Activated CD4-positive, alpha-beta T cell treated with anti-CD3 and anti-CD28 coated beads, Interleukin-2, amount 50 U/mL, for 4 hours (primary cell): ENCODE measurements around the gene ABCA3.

ENCODE experiments used
- DNase-seq, 2 experiments: peaks; one replicate each; pipeline ENCODE4 v3.0.0-alpha.2; 2020

ABCA3 gene

GRCh38 chr16:2308089-2308962 lies 32.2 kb downstream of the ABCA3 start:
- DNase-seq: no peak

DNA sequence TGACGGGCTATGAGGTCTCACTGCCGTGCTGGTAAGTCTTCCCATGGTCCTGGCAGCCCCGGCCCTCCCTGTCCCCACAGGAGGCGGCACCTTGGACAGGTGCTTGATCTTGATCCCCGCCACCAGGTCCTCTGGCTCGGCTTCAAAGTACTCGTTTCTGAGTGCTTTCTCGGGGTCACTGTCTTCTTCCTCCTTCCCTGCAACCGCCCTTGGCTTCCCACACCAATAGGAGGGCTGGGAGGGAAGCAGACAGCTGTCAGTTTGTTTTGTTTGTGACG lies 40.7 kb downstream of the ABCA3 start:
- no peak for DNase-seq

- DNase-seq: no peak
These were observed 41.2 kb downstream of the ABCA3 start for GRCh38 chr16:2299121-2299914.

GRCh38 chr16:2298621-2299020 lies 41.9 kb downstream of the ABCA3 start:
- DNase-seq: no peak

DNA sequence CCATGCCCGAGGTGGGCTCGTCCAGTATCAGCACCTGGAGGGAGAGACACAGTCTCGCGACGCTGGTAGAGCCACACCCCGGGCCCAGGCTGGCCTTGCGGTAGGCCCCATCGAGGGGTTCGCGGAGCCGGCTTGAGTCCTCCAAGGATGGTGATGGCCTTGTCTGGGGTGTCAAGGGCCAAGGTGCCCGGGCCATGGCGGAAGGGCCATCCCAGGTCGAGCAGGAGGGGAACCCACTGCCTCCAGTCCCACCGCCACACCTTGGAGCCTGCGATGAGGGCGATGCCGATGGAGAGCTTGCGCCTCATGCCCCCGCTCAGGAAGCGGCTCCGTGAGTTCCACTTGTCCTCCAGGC lies 43.0 kb downstream of the ABCA3 start:
- DNase-seq: no peak

- DNase-seq: no peak
These were observed 43.6 kb downstream of the ABCA3 start for GRCh38 chr16:2296661-2297505.

DNA sequence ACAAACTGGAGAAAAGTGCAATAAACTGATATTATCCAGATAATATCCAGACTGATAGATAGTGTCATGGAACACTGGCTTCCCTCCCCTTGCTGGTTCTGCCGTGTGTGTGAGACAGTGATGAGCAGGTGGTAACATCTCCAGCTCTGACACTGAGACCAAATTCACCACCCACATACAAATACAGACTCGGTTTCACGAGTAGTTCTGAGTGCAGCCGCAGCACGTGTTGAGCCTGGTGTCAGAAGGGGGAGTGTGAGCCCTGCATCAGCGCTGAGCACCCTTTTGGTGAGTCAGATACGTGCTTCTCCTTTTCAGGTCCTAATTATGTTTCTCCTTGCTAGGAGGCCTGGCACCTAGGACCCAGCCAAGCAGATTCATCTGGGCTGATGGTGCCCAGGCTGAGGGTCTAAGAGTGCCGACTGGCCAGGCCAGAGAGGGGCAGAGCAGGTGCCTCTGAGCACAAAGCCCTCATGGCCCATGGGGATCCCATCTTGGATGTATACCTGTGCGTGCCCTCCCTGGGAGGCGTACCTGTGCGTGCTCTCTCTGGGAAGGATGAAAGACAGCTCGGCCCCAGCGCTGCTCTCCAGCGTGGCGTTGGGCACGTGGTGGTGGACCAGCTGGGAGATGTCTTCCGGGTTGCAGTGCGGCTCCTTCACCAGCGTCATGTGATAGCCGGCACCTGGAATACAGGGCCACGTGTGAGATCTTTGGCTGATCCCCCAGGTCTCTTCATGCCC lies 45.3 kb downstream of the ABCA3 start:
- DNase-seq: no peak

DNA sequence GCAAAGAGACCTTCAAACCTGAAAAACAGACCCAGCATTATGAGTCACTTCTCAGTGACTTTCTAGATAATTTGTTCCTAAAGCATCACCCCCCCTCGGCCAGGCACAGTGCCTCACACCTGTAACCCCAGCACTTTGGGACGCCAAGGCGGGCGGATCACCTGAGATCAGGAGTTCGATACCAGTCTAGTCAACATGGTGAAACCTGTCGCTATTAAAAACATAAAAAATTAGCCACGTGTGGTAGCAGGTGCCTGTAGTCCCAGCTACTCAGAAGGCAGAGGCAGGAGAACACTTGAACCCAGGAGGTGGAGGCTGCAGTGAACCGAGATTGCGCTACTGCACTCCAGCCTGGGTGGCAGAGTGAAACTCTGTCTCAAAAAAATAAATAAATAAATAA lies 48.3 kb downstream of the ABCA3 start:
- no peak for DNase-seq

GRCh38 chr16:2289282-2289681 lies 51.2 kb downstream of the ABCA3 start:
- no peak for DNase-seq

GRCh38 chr16:2288726-2289125 lies 51.8 kb downstream of the ABCA3 start:
- DNase-seq: no peak

DNA sequence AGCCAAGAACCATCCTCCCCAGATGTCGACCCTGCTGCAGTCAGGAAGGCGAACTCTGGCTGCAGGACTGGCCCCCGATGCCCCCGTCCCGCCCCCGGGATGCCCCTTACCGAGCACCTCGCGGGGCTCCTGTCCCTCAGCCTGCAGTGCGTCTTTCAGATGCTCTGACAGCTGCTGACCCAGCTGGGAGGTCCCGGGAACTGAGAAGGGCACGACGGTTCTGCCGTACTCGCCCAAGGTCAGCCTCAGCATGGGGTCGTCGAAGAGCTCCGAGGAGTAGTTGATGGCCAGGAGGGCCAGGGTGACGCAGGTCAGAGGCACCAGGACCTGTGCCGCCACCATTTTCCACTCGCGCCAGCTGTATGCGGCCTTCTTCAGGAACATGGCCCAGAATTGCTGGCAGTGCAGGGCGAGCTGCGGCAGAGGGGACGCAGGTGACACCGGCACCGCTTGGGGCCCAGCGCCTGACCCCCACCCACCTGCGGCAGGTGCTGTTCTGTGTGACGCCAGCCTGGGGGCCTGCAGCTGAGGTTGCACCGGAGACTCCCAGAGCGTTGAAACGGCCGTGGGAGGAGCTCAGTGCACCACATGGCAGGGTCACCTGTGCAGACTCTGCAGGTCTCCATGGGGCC lies 52.5 kb downstream of the ABCA3 start:
- DNase-seq: no peak

DNA sequence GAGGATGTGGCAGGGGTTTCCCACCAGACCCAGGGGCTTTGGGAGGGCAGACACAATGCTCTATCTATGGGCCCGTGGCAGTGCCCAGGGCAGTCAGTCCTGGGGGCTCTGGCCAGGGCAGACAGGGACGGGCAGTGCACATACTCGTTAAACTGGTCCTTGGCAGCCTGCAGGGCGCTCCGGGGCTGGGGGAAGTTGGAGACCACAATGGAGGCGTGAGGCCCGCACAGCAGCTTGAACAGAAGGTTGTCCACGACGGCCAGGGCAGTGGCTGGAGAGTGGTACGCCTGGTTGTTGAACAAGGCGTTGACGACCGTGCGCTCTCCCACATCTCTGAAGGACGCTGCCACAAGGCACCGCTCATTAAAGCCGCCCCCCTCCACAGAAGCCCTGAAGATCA lies 54.0 kb downstream of the ABCA3 start:
- no peak for DNase-seq

DNA sequence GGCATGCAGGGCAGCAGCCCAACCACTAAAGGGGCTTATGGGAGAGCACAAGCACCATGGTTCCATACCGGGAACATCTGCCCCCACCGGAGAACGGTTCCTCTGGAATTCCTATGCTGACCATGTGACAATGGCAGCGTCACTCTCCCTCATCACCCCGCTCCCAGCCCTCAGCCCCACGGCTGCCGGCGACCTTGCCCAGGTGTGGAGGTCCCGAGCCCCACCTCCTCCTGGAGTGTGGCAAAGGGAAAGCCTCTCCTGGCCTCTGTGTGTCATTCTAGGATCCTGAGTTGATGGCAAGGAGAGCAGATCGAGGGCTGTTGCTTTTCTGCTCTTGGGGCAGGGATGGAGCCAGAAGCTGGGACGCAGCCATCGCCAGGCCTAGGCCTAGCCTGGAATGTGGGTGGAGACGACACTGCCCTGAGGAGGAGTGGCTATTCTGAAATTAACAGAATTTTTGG lies 54.8 kb downstream of the ABCA3 start:
- no peak for DNase-seq

DNA sequence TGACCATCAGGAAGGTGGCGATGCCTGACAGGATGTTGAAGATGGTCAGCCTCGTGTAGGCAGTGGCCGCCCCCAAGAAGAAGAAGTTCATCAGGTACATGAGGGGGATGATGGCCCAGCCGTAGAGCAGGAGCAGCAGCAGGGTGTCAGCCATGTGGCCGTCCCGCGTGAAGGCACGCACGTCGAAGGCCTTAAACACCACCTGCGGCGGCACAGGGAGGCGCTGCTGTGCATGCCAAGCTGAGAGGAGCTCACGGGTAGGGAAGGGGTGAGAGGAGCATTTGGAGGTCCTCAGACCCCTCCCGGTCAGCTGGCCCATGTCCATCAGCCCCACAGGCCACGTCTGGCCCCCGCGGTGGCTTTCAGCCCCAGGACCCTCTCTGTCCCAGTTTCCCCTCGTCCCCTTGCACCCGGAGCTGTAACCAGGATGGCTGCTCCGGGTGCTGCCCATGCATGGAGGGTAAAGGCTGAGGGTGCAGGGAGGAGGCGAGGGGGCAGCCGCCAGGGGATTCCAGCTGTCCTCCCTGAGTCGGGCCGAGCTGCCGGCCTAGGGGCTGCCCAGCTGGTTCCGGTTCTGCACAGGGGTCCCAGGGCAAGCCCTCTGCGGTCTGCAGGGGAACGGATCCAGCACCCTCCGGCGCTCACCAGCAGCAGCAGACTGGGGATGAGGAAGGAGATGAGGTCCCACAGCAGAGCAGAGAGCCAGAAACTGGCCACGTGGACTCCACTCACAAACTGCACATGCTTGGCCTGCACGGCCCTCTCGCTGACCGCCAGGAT lies 55.5 kb downstream of the ABCA3 start:
- no peak for DNase-seq

DNA sequence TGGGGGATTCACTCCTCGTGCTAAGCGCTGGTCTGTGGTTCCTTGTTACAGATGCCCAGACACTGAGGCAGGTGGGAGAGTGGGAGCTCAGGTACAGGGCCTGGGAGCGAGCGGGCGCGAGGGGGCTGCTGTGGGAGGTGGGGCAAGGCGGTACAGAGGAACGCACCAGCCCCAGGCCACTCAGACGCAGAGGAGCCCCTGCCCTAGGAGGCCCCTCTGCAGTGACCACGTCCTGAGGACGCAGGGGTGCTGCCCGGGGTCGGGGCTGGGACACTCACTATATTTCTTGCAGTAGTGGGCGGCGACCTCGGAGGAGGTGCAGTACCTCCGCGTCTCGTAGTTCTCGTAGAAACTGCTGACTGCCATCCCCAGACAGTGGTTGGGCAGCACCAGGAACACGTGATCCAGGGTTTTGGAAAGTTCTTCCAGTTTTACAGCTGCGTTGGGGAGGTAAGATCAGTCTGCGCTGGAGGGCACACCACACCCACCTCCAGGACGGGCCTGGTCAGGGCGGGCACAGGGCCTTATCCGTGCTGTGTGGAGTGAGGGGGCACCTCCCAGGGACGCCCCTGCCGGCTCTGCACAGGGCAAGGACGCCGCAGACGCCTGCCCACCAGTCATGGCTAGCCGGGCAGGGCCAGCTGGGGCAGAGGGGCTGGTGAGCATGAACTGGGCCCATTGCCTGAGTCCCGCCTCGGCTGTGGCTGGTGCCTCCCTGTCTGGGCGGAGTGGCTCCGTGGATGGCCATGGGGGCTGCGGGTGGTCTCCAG lies 56.3 kb downstream of the ABCA3 start:
- DNase-seq: no peak

GRCh38 chr16:2282866-2283555 lies 57.5 kb downstream of the ABCA3 start:
- DNase-seq: no peak

- no peak for DNase-seq
These were observed 58.3 kb downstream of the ABCA3 start for GRCh38 chr16:2282262-2282661.

DNA sequence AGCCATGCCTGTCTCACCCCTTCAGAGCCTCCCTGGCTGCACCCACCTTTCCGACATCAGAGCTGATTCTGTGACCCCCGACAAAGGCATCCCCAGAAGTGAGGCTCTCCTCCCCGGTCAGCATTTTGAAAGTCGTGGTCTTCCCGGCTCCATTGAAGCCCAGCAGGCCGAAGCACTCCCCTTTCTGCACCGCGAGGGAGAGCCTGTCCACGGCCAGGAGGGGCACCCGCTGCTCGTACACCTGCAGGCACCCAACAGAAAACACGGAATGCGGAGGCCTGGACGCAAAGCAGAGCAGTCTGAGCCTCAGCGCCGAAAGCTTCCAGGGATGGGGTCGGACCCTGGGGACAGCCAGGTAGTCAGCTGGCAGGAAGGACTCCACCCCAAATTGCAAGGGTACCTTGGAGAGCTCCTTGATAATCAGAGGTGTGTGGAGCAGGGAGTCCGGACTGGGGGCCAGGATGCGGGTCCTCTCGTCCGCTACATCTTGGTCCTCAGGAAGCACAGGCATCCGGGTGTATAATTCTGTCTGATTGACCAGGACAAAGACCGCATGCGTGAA lies 59.5 kb downstream of the ABCA3 start:
- DNase-seq: no peak

GRCh38 chr16:2280461-2280860 lies 60.1 kb downstream of the ABCA3 start:
- DNase-seq: no peak
